ENCODE measurements around the gene DSP. TPM values are rescaled to one million over a fixed set of nuclear protein-coding genes. Genes with fewer than 3 reads are reported as not detected.

The DSP gene
- total RNA-seq, 2 experiments from 2014 or later, result 0.06 TPM; not detected in 1

DNA sequence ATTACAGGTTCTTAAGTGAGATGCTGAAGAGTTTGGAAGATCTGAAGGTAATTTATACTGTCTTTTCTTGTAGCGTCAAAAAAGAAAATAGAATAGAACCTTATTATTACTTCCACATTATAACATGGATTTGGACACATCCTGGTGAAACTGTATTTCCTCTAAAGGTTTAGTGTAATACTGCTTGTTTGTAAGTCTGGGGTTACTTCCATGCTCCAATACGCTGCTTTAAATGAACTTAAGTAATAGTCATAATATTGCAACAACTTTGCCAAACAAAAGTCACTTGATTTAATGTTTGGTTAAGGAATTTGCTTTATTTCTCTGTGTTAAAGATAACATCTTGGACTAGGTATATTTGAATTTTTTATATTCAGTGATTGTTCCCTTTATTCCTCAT, 37.0 kb downstream of the DSP start:
- no TSS peak for BruUV-seq (replicated peaks)
- Histone ChIP-seq H3K4me2 (ENCODE audit: low read length) (no peak overlapping the region), H3K4me1 (ENCODE audit: insufficient read depth, low read length, poor library complexity, severe bottlenecking) (no peaks in the 10 kb centered on the region), H3K9me3 (ENCODE audit: low read length) (no peaks in the 10 kb centered on the region), H3K4me3 (ENCODE audit: low read depth, low read length, poor library complexity, severe bottlenecking) (no peak overlapping the region), H3K9me2 (ENCODE audit: insufficient read depth, low read length) (no peaks in the 10 kb centered on the region), H2AFZ (ENCODE audit: low read length) (no peak overlapping the region), H4K20me1 (ENCODE audit: insufficient read depth, low read length) (no peaks in the 10 kb centered on the region), H3K36me3 (ENCODE audit: insufficient read depth, low read length) (no peaks in the 10 kb centered on the region), H3K27ac (ENCODE audit: low read depth, low read length, poor library complexity, severe bottlenecking) (no peak overlapping the region), H3K79me2 (ENCODE audit: insufficient read depth, low read depth, low read length) (no peaks in the 10 kb centered on the region)
- ChIA-PET CTCF (ENCODE audit: unreplicated experiment) (no interaction called here), POLR2A (interaction anchor here (0.8 to 2.7 kb wide), 3 partner anchors 10 to 22 kb away, joined by 3 to 10 read pairs (median 5); no protein-coding TSS in a partner anchor)
- no peak for TF ChIP-seq EZH2phosphoT487 (IDR thresholded peaks at IDR 0.05; ENCODE audit: borderline replicate concordance, low read depth, low read length)
- TF ChIP-seq, protein P1, sequence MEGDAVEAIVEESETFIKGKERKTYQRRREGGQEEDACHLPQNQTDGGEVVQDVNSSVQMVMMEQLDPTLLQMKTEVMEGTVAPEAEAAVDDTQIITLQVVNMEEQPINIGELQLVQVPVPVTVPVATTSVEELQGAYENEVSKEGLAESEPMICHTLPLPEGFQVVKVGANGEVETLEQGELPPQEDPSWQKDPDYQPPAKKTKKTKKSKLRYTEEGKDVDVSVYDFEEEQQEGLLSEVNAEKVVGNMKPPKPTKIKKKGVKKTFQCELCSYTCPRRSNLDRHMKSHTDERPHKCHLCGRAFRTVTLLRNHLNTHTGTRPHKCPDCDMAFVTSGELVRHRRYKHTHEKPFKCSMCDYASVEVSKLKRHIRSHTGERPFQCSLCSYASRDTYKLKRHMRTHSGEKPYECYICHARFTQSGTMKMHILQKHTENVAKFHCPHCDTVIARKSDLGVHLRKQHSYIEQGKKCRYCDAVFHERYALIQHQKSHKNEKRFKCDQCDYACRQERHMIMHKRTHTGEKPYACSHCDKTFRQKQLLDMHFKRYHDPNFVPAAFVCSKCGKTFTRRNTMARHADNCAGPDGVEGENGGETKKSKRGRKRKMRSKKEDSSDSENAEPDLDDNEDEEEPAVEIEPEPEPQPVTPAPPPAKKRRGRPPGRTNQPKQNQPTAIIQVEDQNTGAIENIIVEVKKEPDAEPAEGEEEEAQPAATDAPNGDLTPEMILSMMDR (conservative IDR thresholded peaks at IDR 0.05; ENCODE audit: low read length), result no peak
- DNase-seq (ENCODE audit: low spot score), result no peak
- intact Hi-C loops (cut with micrococcal nuclease; ENCODE audit: unreplicated experiment), result no loop called here

- no peak for DNase-seq (ENCODE audit: low spot score)
- Histone ChIP-seq H3K4me3 (ENCODE audit: low read depth, low read length, poor library complexity, severe bottlenecking) (no peak overlapping the region), H3K79me2 (ENCODE audit: insufficient read depth, low read depth, low read length) (no peaks in the 10 kb centered on the region), H3K9me2 (ENCODE audit: insufficient read depth, low read length) (no peaks in the 10 kb centered on the region), H4K20me1 (ENCODE audit: insufficient read depth, low read length) (no peaks in the 10 kb centered on the region), H3K36me3 (ENCODE audit: insufficient read depth, low read length) (no peaks in the 10 kb centered on the region), H3K9me3 (ENCODE audit: low read length) (no peaks in the 10 kb centered on the region), H3K4me1 (ENCODE audit: insufficient read depth, low read length, poor library complexity, severe bottlenecking) (no peaks in the 10 kb centered on the region), H3K27ac (ENCODE audit: low read depth, low read length, poor library complexity, severe bottlenecking) (no peak overlapping the region), H2AFZ (ENCODE audit: low read length) (no peak overlapping the region), H3K4me2 (ENCODE audit: low read length) (no peak overlapping the region)
- CTCF ChIA-PET (ENCODE audit: unreplicated experiment), result no interaction called here
- intact Hi-C loops (cut with micrococcal nuclease; ENCODE audit: unreplicated experiment), result no loop called here
- BruUV-seq (replicated peaks), result no TSS peak
- no peak for TF ChIP-seq EZH2phosphoT487 (IDR thresholded peaks at IDR 0.05; ENCODE audit: borderline replicate concordance, low read depth, low read length)
- TF ChIP-seq, protein P1 (conservative IDR thresholded peaks at IDR 0.05; ENCODE audit: low read length), result no peak
- POLR2A ChIA-PET, result interaction anchor here (0.8 to 2.7 kb wide), 3 partner anchors 9 to 22 kb away, joined by 3 to 10 read pairs (median 5); no protein-coding TSS in a partner anchor
Measured at GRCh38 chr6:7578931-7579330, 37.5 kb downstream of the DSP start.

DNA sequence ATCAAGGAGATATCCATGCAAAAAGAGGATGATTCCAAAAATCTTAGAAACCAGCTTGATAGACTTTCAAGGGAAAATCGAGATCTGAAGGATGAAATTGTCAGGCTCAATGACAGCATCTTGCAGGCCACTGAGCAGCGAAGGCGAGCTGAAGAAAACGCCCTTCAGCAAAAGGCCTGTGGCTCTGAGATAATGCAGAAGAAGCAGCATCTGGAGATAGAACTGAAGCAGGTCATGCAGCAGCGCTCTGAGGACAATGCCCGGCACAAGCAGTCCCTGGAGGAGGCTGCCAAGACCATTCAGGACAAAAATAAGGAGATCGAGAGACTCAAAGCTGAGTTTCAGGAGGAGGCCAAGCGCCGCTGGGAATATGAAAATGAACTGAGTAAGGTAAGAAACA, 38.4 kb downstream of the DSP start:
- no peak overlapping the region for H3K27ac ChIP-seq (ENCODE audit: low read depth, low read length, poor library complexity, severe bottlenecking)
- TF ChIP-seq, protein P1 (conservative IDR thresholded peaks at IDR 0.05; ENCODE audit: low read length), result no peak
- TF ChIP-seq EZH2phosphoT487 (IDR thresholded peaks at IDR 0.05; ENCODE audit: borderline replicate concordance, low read depth, low read length), result no peak
- no peak for DNase-seq (ENCODE audit: low spot score)
- CTCF ChIA-PET (ENCODE audit: unreplicated experiment), result no interaction called here
- no peak overlapping the region for H3K4me2 ChIP-seq (ENCODE audit: low read length)
- POLR2A ChIA-PET, result interaction anchor here (0.9 to 2.7 kb wide), 3 partner anchors 10 to 21 kb away, joined by 4 to 10 read pairs (median 5); no protein-coding TSS in a partner anchor
- no peak overlapping the region for H3K4me3 ChIP-seq (ENCODE audit: low read depth, low read length, poor library complexity, severe bottlenecking)
- no TSS peak for BruUV-seq (replicated peaks)
- H3K36me3 ChIP-seq (ENCODE audit: insufficient read depth, low read length), result no peaks in the 10 kb centered on the region
- intact Hi-C loops (cut with micrococcal nuclease; ENCODE audit: unreplicated experiment), result no loop called here
- no peaks in the 10 kb centered on the region for H3K79me2 ChIP-seq (ENCODE audit: insufficient read depth, low read depth, low read length)
- no peaks in the 10 kb centered on the region for H3K4me1 ChIP-seq (ENCODE audit: insufficient read depth, low read length, poor library complexity, severe bottlenecking)
- H3K9me2 ChIP-seq (ENCODE audit: insufficient read depth, low read length), result no peaks in the 10 kb centered on the region
- H4K20me1 ChIP-seq (ENCODE audit: insufficient read depth, low read length), result no peaks in the 10 kb centered on the region
- H3K9me3 ChIP-seq (ENCODE audit: low read length), result no peaks in the 10 kb centered on the region
- H2AFZ ChIP-seq (ENCODE audit: low read length), result no peak overlapping the region

Data from OCI-LY7 (cell line).